ENCODE data around the gene RPS6KA5. TPM values are rescaled to one million over a fixed set of nuclear protein-coding genes. Genes with fewer than 3 reads are reported as not detected.
A peak's percentile ranks its signal among the peaks of the same experiment; 100 is the strongest.
"Not testable (repeated sequence)": the region's sequence is repeated elsewhere in the genome, so short reads cannot be mapped to it uniquely, and the experiment has no call there.

RPS6KA5 gene
- total RNA-seq, 2 donors from 2014 or later, result 35.4 to 42.0 TPM

- peaks cover 2% of the 10 kb centered on the region for H3K36me3 Mint-ChIP-seq (ENCODE audit: low read depth)
- H3K4me3 Mint-ChIP-seq, result no peak overlapping the region
- no peaks in the 10 kb centered on the region for H3K9me3 ChIP-seq (ENCODE audit: control insufficient read depth, low read length, poor library complexity, severe bottlenecking)
- no peak overlapping the region for H3K27ac Mint-ChIP-seq
- no peak for DNase-seq
- no peaks in the 10 kb centered on the region for H3K4me1 Mint-ChIP-seq
- no peaks in the 10 kb centered on the region for H3K27me3 Mint-ChIP-seq
- no peak for ATAC-seq
These were observed 210.0 kb downstream of the RPS6KA5 start for GRCh38 chr14:90850487-90850886.

GRCh38 chr14:90849787-90850444 is 210.5 kb downstream of the RPS6KA5 start:
- no peaks in the 10 kb centered on the region for H3K9me3 ChIP-seq (ENCODE audit: control insufficient read depth, low read length, poor library complexity, severe bottlenecking)
- Mint-ChIP-seq H3K27me3 (no peaks in the 10 kb centered on the region), H3K4me1 (no peaks in the 10 kb centered on the region), H3K4me3 (no peak overlapping the region), H3K36me3 (ENCODE audit: low read depth) (peaks cover 2% of the 10 kb centered on the region), H3K27ac (no peak overlapping the region)
- no peak for ATAC-seq
- no peak for DNase-seq

GRCh38 chr14:90848944-90849731 is 211.3 kb downstream of the RPS6KA5 start:
- H3K27ac Mint-ChIP-seq, result no peak overlapping the region
- ATAC-seq (no peak), DNase-seq (no peak)
- peaks cover 2% of the 10 kb centered on the region for H3K36me3 Mint-ChIP-seq (ENCODE audit: low read depth)
- H3K27me3 Mint-ChIP-seq, result no peaks in the 10 kb centered on the region
- no peak overlapping the region for H3K4me3 Mint-ChIP-seq
- no peaks in the 10 kb centered on the region for H3K4me1 Mint-ChIP-seq
- H3K9me3 ChIP-seq (ENCODE audit: control insufficient read depth, low read length, poor library complexity, severe bottlenecking), result no peaks in the 10 kb centered on the region

GRCh38 chr14:90846511-90846910 is 213.9 kb downstream of the RPS6KA5 start:
- H3K9me3 ChIP-seq (ENCODE audit: control insufficient read depth, low read length, poor library complexity, severe bottlenecking), result no peaks in the 10 kb centered on the region
- ATAC-seq (no peak), DNase-seq (no peak)
- Mint-ChIP-seq H3K36me3 (ENCODE audit: low read depth) (peaks cover 2% of the 10 kb centered on the region), H3K27me3 (no peaks in the 10 kb centered on the region), H3K4me3 (no peak overlapping the region), H3K27ac (no peak overlapping the region), H3K4me1 (peaks cover 4% of the 10 kb centered on the region)

GRCh38 chr14:90844321-90844720 is 216.1 kb downstream of the RPS6KA5 start:
- no peak for DNase-seq
- no peak overlapping the region for H3K4me3 Mint-ChIP-seq
- no peaks in the 10 kb centered on the region for H3K36me3 Mint-ChIP-seq (ENCODE audit: low read depth)
- peak overlapping the region; percentile 57 for H3K27ac Mint-ChIP-seq
- no peaks in the 10 kb centered on the region for H3K9me3 ChIP-seq (ENCODE audit: control insufficient read depth, low read length, poor library complexity, severe bottlenecking)
- no peak for ATAC-seq
- H3K4me1 Mint-ChIP-seq, result peaks cover 4% of the 10 kb centered on the region
- H3K27me3 Mint-ChIP-seq, result no peaks in the 10 kb centered on the region

GRCh38 chr14:90842726-90843125 is 217.7 kb downstream of the RPS6KA5 start:
- ATAC-seq (peak; percentile 64), DNase-seq (no peak)
- Mint-ChIP-seq H3K27me3 (no peaks in the 10 kb centered on the region), H3K4me1 (peaks cover 6% of the 10 kb centered on the region), H3K36me3 (ENCODE audit: low read depth) (no peaks in the 10 kb centered on the region), H3K4me3 (no peak overlapping the region), H3K27ac (peak overlapping the region; percentile 57)
- no peaks in the 10 kb centered on the region for H3K9me3 ChIP-seq (ENCODE audit: control insufficient read depth, low read length, poor library complexity, severe bottlenecking)

- not testable (repeated sequence) for H3K9me3 ChIP-seq (ENCODE audit: control insufficient read depth, low read length, poor library complexity, severe bottlenecking); ATAC-seq; H3K36me3 Mint-ChIP-seq (ENCODE audit: low read depth); H3K27me3 Mint-ChIP-seq; H3K4me3 Mint-ChIP-seq; DNase-seq
- Mint-ChIP-seq H3K27ac (peak overlapping the region; percentile 47), H3K4me1 (peaks cover 13% of the 10 kb centered on the region)
These were observed 219.8 kb downstream of the RPS6KA5 start for GRCh38 chr14:90840667-90841066.

- no peak for DNase-seq
- no peak overlapping the region for H3K4me3 Mint-ChIP-seq
These were observed 220.6 kb downstream of the RPS6KA5 start for GRCh38 chr14:90839889-90840266.

GRCh38 chr14:90839024-90839888 is 221.2 kb downstream of the RPS6KA5 start:
- no peak overlapping the region for H3K4me3 Mint-ChIP-seq
- H3K27me3 Mint-ChIP-seq, result no peaks in the 10 kb centered on the region
- H3K27ac Mint-ChIP-seq, result no peak overlapping the region
- DNase-seq (no peak), ATAC-seq (no peak)
- H3K36me3 Mint-ChIP-seq (ENCODE audit: low read depth), result no peaks in the 10 kb centered on the region
- H3K4me1 Mint-ChIP-seq, result peaks cover 16% of the 10 kb centered on the region
- H3K9me3 ChIP-seq (ENCODE audit: control insufficient read depth, low read length, poor library complexity, severe bottlenecking), result no peaks in the 10 kb centered on the region

More at GRCh38 chr14:90839889-90840266, 220.6 kb downstream of the RPS6KA5 start:
- Mint-ChIP-seq H3K36me3 (ENCODE audit: low read depth) (no peaks in the 10 kb centered on the region), H3K4me1 (peaks cover 16% of the 10 kb centered on the region), H3K27me3 (no peaks in the 10 kb centered on the region), H3K27ac (no peak overlapping the region)
- no peaks in the 10 kb centered on the region for H3K9me3 ChIP-seq (ENCODE audit: control insufficient read depth, low read length, poor library complexity, severe bottlenecking)
- ATAC-seq, result no peak

GRCh38 chr14:90838531-90838930 is 221.9 kb downstream of the RPS6KA5 start:
- H3K9me3 ChIP-seq (ENCODE audit: control insufficient read depth, low read length, poor library complexity, severe bottlenecking); ATAC-seq; DNase-seq; H3K27ac Mint-ChIP-seq; H3K4me3 Mint-ChIP-seq; H3K27me3 Mint-ChIP-seq; H3K36me3 Mint-ChIP-seq (ENCODE audit: low read depth): not testable (repeated sequence)
- H3K4me1 Mint-ChIP-seq, result peaks cover 17% of the 10 kb centered on the region

- Mint-ChIP-seq H3K27ac (no peak overlapping the region), H3K36me3 (ENCODE audit: low read depth) (no peaks in the 10 kb centered on the region), H3K4me1 (peaks cover 14% of the 10 kb centered on the region), H3K27me3 (no peaks in the 10 kb centered on the region), H3K4me3 (no peak overlapping the region)
- no peak for ATAC-seq
- H3K9me3 ChIP-seq (ENCODE audit: control insufficient read depth, low read length, poor library complexity, severe bottlenecking), result no peaks in the 10 kb centered on the region
- no peak for DNase-seq
These were observed 223.1 kb downstream of the RPS6KA5 start for GRCh38 chr14:90837355-90837754.

GRCh38 chr14:90836692-90837063 is 223.8 kb downstream of the RPS6KA5 start:
- DNase-seq (no peak), ATAC-seq (no peak)
- peak overlapping the region; percentile 37 for H3K27ac Mint-ChIP-seq
- H3K4me3 Mint-ChIP-seq, result no peak overlapping the region
- H3K27me3 Mint-ChIP-seq, result no peaks in the 10 kb centered on the region
- peaks cover 14% of the 10 kb centered on the region for H3K4me1 Mint-ChIP-seq
- no peaks in the 10 kb centered on the region for H3K36me3 Mint-ChIP-seq (ENCODE audit: low read depth)
- H3K9me3 ChIP-seq (ENCODE audit: control insufficient read depth, low read length, poor library complexity, severe bottlenecking), result no peaks in the 10 kb centered on the region

- H3K4me1 Mint-ChIP-seq, result peaks cover 29% of the 10 kb centered on the region
- DNase-seq (no peak), ATAC-seq (no peak)
- no peaks in the 10 kb centered on the region for H3K27me3 Mint-ChIP-seq
- no peak overlapping the region for H3K27ac Mint-ChIP-seq
- H3K4me3 Mint-ChIP-seq, result no peak overlapping the region
- no peaks in the 10 kb centered on the region for H3K9me3 ChIP-seq (ENCODE audit: control insufficient read depth, low read length, poor library complexity, severe bottlenecking)
- H3K36me3 Mint-ChIP-seq (ENCODE audit: low read depth), result no peaks in the 10 kb centered on the region
These were observed 228.6 kb downstream of the RPS6KA5 start for GRCh38 chr14:90831821-90832220.
